Activated CD8-positive, alpha-beta T cell treated with anti-CD3 and anti-CD28 coated beads for 36 hours (primary cell): Measurements from ENCODE around the gene DNAJB13. TPM values are rescaled to one million over a fixed set of nuclear protein-coding genes. Genes with fewer than 3 reads are reported as not detected.

Experiments
- ATAC-seq: fragments of 200-7000 bp; cut with Tn5 transposase; one replicate; pipeline ENCODE4 v1.10.0; 2021; ENCODE audit warnings: mild to moderate bottlenecking, moderate library complexity
- CTCF ChIA-PET: fragments of 350-600 bp; sonication (Branson Sonifier 250); formaldehyde crosslinking; loops from one replicate; lab custom pipeline; 2021; ENCODE audit warnings: antibody characterized with exemption; lab: Charles Lee
- POLR2A ChIA-PET: fragments of 350-600 bp; sonication (Branson Sonifier 250); formaldehyde crosslinking; loops from one replicate; lab custom pipeline; 2021; ENCODE audit warnings: antibody characterized with exemption; lab: Charles Lee
- DNase-seq: peaks from one replicate; pipeline ENCODE4 v3.0.0-alpha.2; 2020
- H3K27ac Mint-ChIP-seq: one replicate; pipeline ENCODE4 v1.8.0; 2021; ENCODE audit warnings: mild to moderate bottlenecking, mixed read lengths
- H3K27me3 Mint-ChIP-seq: one replicate; pipeline ENCODE4 v1.8.0; 2021; ENCODE audit warnings: mixed read lengths
- H3K36me3 Mint-ChIP-seq: one replicate; pipeline ENCODE4 v1.8.0; 2021; ENCODE audit warnings: low read depth, mixed read lengths
- H3K4me1 Mint-ChIP-seq: one replicate; pipeline ENCODE4 v1.8.0; 2021; ENCODE audit warnings: low read depth, mixed read lengths
- H3K4me3 Mint-ChIP-seq: one replicate; pipeline ENCODE4 v1.8.0; 2021; ENCODE audit warnings: mild to moderate bottlenecking, moderate library complexity, mixed read lengths
- H3K9me3 Mint-ChIP-seq: one replicate; pipeline ENCODE4 v1.8.0; 2021; ENCODE audit warnings: mixed read lengths
- CTCF ChIP-seq: fragments of 200-600 bp; IDR thresholded peaks from one replicate; pipeline ENCODE4 v1.8.0; 2022; ENCODE audit warnings: antibody characterized with exemption, mild to moderate bottlenecking
- intact Hi-C: fragments of 100-400 bp; cut with micrococcal nuclease; formaldehyde crosslinking; loops from one replicate; pipeline ENCODE4 v1.10.0; 2022
- total RNA-seq, 2 experiments: library from RNA; stranded (reverse); gene quantifications; one replicate each; pipeline ENCODE4 v1.2.3, GENCODE V29; 2021

DNAJB13 gene
- total RNA-seq, 2 experiments from 2014 or later: 0.18 TPM; not detected in 1

GRCh38 chr11:74010306-74011300 lies 59.8 kb downstream of the DNAJB13 start:
- no peaks in the 10 kb centered on the region for H3K9me3 Mint-ChIP-seq
- no peak for TF ChIP-seq CTCF
- intact Hi-C loops: no loop called here
- CTCF ChIA-PET: interaction anchor here (0.9 to 2.7 kb wide), 4 partner anchors 13 to 40 kb away, joined by 3 to 9 read pairs (median 4); no protein-coding TSS in a partner anchor
- peaks cover 94% of the 10 kb centered on the region for H3K4me1 Mint-ChIP-seq
- ATAC-seq (no peak), DNase-seq (no peak)
- H3K27ac Mint-ChIP-seq: peak overlapping the region; percentile 98
- POLR2A ChIA-PET: interaction anchor here (0.9 to 17.6 kb wide), 11 partner anchors 8 to 34 kb away, joined by 4 to 269 read pairs (median 5); partner anchors contain the start of gene UCP2
- peaks cover 20% of the 10 kb centered on the region for H3K36me3 Mint-ChIP-seq
- H3K4me3 Mint-ChIP-seq: peak overlapping the region; percentile 17
- H3K27me3 Mint-ChIP-seq: no peaks in the 10 kb centered on the region

- intact Hi-C loops: no loop called here
- peak overlapping the region; percentile 98 for H3K27ac Mint-ChIP-seq
- H3K36me3 Mint-ChIP-seq: peaks cover 24% of the 10 kb centered on the region
- no peak for TF ChIP-seq CTCF
- ChIA-PET POLR2A (interaction anchor here (1.0 to 17.6 kb wide), 12 partner anchors 9 to 48 kb away, joined by 3 to 269 read pairs (median 4); partner anchors contain the start of gene UCP2), CTCF (interaction anchor here (2.7 kb wide), 1 partner anchor 16 kb away, joined by 9 read pairs; no protein-coding TSS in a partner anchor)
- ATAC-seq: peak; percentile 81
- H3K9me3 Mint-ChIP-seq: no peaks in the 10 kb centered on the region
- H3K27me3 Mint-ChIP-seq: no peaks in the 10 kb centered on the region
- DNase-seq: peak; percentile 76
- peaks cover 92% of the 10 kb centered on the region for H3K4me1 Mint-ChIP-seq
- H3K4me3 Mint-ChIP-seq: peak overlapping the region; percentile 17
Measured at GRCh38 chr11:74011360-74012073, 60.7 kb downstream of the DNAJB13 start.

GRCh38 chr11:74012074-74012809 lies 61.4 kb downstream of the DNAJB13 start:
- POLR2A ChIA-PET: interaction anchor here (1.0 to 17.6 kb wide), 13 partner anchors 8 to 48 kb away, joined by 3 to 269 read pairs (median 5); partner anchors contain the start of gene UCP2
- Mint-ChIP-seq H3K27ac (peak overlapping the region; percentile 98), H3K9me3 (no peaks in the 10 kb centered on the region), H3K4me3 (no peak overlapping the region), H3K27me3 (no peaks in the 10 kb centered on the region), H3K4me1 (peaks cover 91% of the 10 kb centered on the region), H3K36me3 (peaks cover 31% of the 10 kb centered on the region)
- DNase-seq (no peak), ATAC-seq (no peak)
- CTCF ChIA-PET: interaction anchor here (0.7 to 2.7 kb wide), 2 partner anchors 9 to 17 kb away, joined by 3 to 9 read pairs; no protein-coding TSS in a partner anchor
- TF ChIP-seq CTCF: no peak
- intact Hi-C loops: no loop called here

GRCh38 chr11:74013141-74013540 lies 62.3 kb downstream of the DNAJB13 start:
- ATAC-seq (no peak), DNase-seq (no peak)
- H3K27ac Mint-ChIP-seq: no peak overlapping the region
- H3K36me3 Mint-ChIP-seq: peaks cover 33% of the 10 kb centered on the region
- H3K9me3 Mint-ChIP-seq: no peaks in the 10 kb centered on the region
- no peak for TF ChIP-seq CTCF
- intact Hi-C loops: no loop called here
- no peaks in the 10 kb centered on the region for H3K27me3 Mint-ChIP-seq
- POLR2A ChIA-PET: interaction anchor here (1.0 to 17.6 kb wide), 4 partner anchors 9 to 36 kb away, joined by 5 to 269 read pairs (median 6); partner anchors contain the start of gene UCP2
- H3K4me3 Mint-ChIP-seq: no peak overlapping the region
- H3K4me1 Mint-ChIP-seq: peaks cover 82% of the 10 kb centered on the region
- CTCF ChIA-PET: interaction anchor here (0.6 to 2.7 kb wide), 3 partner anchors 13 to 49 kb away, joined by 3 to 9 read pairs (median 3); no protein-coding TSS in a partner anchor
